Kidney (tissue), 14 donors: ENCODE measurements around the gene MYH15. TPM values are rescaled to one million over a fixed set of nuclear protein-coding genes. Genes with fewer than 3 reads are reported as not detected.

ENCODE experiments used
- DNase-seq, 5 donors: peaks; one replicate each; pipeline ENCODE4 v3.0.0-alpha.2; 2013 to 2020
- FAIRE-seq: peaks from 2 replicates; lab custom pipeline; 2012; peaks lifted over from hg19 to GRCh38; lab: Jason Lieb, UNC
- H3K27ac ChIP-seq, 2 donors: one replicate each; pipeline ENCODE4 v1.7.0; 2013; ENCODE audit warnings: low read depth in 2 of 2, low read length in 2 of 2, inconsistent platforms in 1 of 2
- H3K27me3 ChIP-seq: one replicate; pipeline ENCODE4 v1.7.1; 2013; ENCODE audit warnings: low read length, inconsistent platforms; ENCODE audit not compliant: control insufficient read depth, insufficient read depth
- H3K36me3 ChIP-seq, 3 donors: one replicate each; pipeline versions ENCODE4 v1.7.0 to v1.7.1; 2013; ENCODE audit warnings: low read length in 3 of 3, control low read depth in 1 of 3, inconsistent platforms in 1 of 3; ENCODE audit not compliant: insufficient read depth in 3 of 3, control insufficient read depth in 2 of 3
- H3K4me1 ChIP-seq, 3 donors: one replicate each; pipeline versions ENCODE4 v1.7.0 to v1.7.1; 2013; ENCODE audit warnings: low read length in 3 of 3, inconsistent platforms in 1 of 3, low read depth in 1 of 3; ENCODE audit not compliant: control insufficient read depth in 2 of 3, insufficient read depth in 2 of 3
- H3K4me3 ChIP-seq, 3 donors: one replicate each; pipeline versions ENCODE4 v1.7.0 to v1.8.1; 2013; ENCODE audit warnings: low read length in 3 of 3, control low read depth in 1 of 3, inconsistent platforms in 1 of 3
- H3K9ac ChIP-seq, 3 donors: one replicate each; pipeline versions ENCODE4 v1.7.0 to v1.7.1; 2013; ENCODE audit warnings: low read length in 3 of 3, control low read depth in 1 of 3, inconsistent platforms in 1 of 3
- H3K9me3 ChIP-seq, 3 donors: one replicate each; pipeline versions ENCODE4 v1.7.0 to v1.7.1; 2013; ENCODE audit warnings: low read length in 3 of 3, control low read depth in 1 of 3, inconsistent platforms in 1 of 3; ENCODE audit not compliant: control insufficient read depth in 2 of 3, insufficient read depth in 1 of 3
- CTCF ChIP-seq: IDR thresholded peaks from 3 replicates; pipeline ENCODE4 v1.5.1; 2012; ENCODE audit warnings: mild to moderate bottlenecking, moderate library complexity, borderline replicate concordance; ENCODE audit not compliant: insufficient read depth; ENCODE audit errors: extremely low read depth
- intact Hi-C: fragments of 100-400 bp; cut with DNase I; formaldehyde crosslinking; loops from one replicate; pipeline ENCODE4 v1.11.1; 2022
- polyA plus RNA-seq: library from polyadenylated mRNA; stranded (reverse); fragments of 350-450 nt; fragmentation: Illumina TruSeq; extraction: RNeasy Lipid Tissue Mini Kit (QIAGEN cat#74804); gene quantifications from one replicate; pipeline ENCODE4 v1.2.3, GENCODE V29; 2014; ENCODE audit warnings: low read depth, low replicate concordance; ENCODE audit not compliant: insufficient read depth
- total RNA-seq: library from RNA; stranded (reverse); fragmentation: NEBNext Ultra II Directional; extraction: Animal tissue kit (Norgen Biotek cat#: 25700); gene quantifications from one replicate; pipeline ENCODE4 v1.2.1, GENCODE V29; 2021
- donor health status: control.
- donor health status: control.
- donor health status: control.
- donor health status: control.
- donor health status: control.
- donor health status: DM: yes; HTN: yes; CAD: no.
- donor health status: Normal renal cell carcinoma (clear cell type).

MYH15 gene
- total and polyA plus RNA-seq, 2 donors from 2014 or later, result 0.44 TPM; not detected in 1

DNA sequence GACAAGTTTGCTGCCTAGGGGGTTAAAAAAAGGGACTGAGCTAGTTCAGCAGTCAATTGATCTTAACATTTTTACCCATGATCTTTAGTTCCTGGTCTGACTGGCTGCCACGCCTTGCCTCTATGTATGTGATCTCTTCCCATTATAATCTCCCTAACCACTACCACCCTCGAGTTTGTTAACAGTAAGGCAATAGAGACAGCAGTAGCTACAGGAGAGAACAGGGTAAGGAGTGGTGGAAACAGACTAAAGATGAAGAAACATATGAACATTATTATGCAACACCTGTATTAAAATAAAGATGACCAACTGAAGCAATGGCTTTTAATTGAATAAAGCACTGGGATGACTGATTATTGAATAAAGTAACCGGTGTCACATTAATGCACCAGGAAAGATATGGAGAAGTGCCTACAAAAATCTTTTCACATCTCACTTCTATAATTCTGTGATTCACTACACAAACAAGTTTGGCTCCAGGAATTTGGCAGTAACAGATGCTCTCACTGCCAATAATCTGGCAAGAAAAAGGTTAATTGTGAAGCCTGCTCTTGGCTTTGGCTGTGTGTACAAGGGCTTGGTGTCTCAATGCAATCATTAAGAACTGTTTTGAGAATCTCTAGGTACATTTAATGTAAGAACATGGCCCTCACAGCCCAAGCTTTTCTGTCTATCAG lies 118.3 kb downstream of the MYH15 start:
- FAIRE-seq (no peak), DNase-seq (no peak)
- no peak for TF ChIP-seq CTCF
- no peak overlapping the region for H3K9ac ChIP-seq
- H3K9me3 ChIP-seq, result no peaks in the 10 kb centered on the region
- no peak overlapping the region for H3K27ac ChIP-seq
- H3K4me3 ChIP-seq, result no peak overlapping the region
- H3K27me3 ChIP-seq, result no peaks in the 10 kb centered on the region
- H3K36me3 ChIP-seq, result no peaks in the 10 kb centered on the region
- intact Hi-C loops, result no loop called here
- H3K4me1 ChIP-seq, result no peaks in the 10 kb centered on the region

- DNase-seq, result no peak
- no peak for FAIRE-seq
- TF ChIP-seq CTCF, result no peak
- no peaks in the 10 kb centered on the region for H3K4me1 ChIP-seq
- H3K27me3 ChIP-seq, result no peaks in the 10 kb centered on the region
- no peak overlapping the region for H3K4me3 ChIP-seq
- no peaks in the 10 kb centered on the region for H3K9me3 ChIP-seq
- H3K36me3 ChIP-seq, result no peaks in the 10 kb centered on the region
- H3K27ac ChIP-seq, result no peak overlapping the region
- intact Hi-C loops, result no loop called here
- no peak overlapping the region for H3K9ac ChIP-seq
These were observed 121.0 kb downstream of the MYH15 start for GRCh38 chr3:108389372-108389771.

GRCh38 chr3:108388136-108389132 lies 122.0 kb downstream of the MYH15 start:
- no peaks in the 10 kb centered on the region for H3K4me1 ChIP-seq
- H3K36me3 ChIP-seq, result no peaks in the 10 kb centered on the region
- H3K27me3 ChIP-seq, result no peaks in the 10 kb centered on the region
- no peak for FAIRE-seq
- H3K9ac ChIP-seq, result no peak overlapping the region
- H3K4me3 ChIP-seq, result no peak overlapping the region
- no peak for DNase-seq
- intact Hi-C loops, result no loop called here
- no peak overlapping the region for H3K27ac ChIP-seq
- no peak for TF ChIP-seq CTCF
- H3K9me3 ChIP-seq, result no peaks in the 10 kb centered on the region
